HEK293 (cell line): ENCODE results near the gene LNP1.

Experiments used
- CTCF ChIP-seq: fragments of 450-650 bp; formaldehyde crosslinking; IDR thresholded peaks from 2 replicates; pipeline ENCODE4 v1.5.1; 2016; ENCODE audit warnings: missing biosample characterization, missing genetic modification characterization
- MZF1 ChIP-seq: fragments of 450-650 bp; formaldehyde crosslinking; IDR thresholded peaks from 2 replicates; pipeline ENCODE4 v1.5.1; 2017; ENCODE audit warnings: missing biosample characterization, missing genetic modification characterization, borderline replicate concordance
- REST ChIP-seq: fragments of 450-650 bp; formaldehyde crosslinking; IDR thresholded peaks from 2 replicates; pipeline ENCODE4 v1.5.1; 2016; ENCODE audit warnings: missing biosample characterization, missing genetic modification characterization
- SETDB1 ChIP-seq: IDR thresholded peaks from one replicate; pipeline ENCODE4 v1.6.1; 2017; ENCODE audit warnings: mild to moderate bottlenecking, low read length, moderate library complexity, mixed read lengths; ENCODE audit not compliant: insufficient read length
- ZBTB10 ChIP-seq: fragments of 450-650 bp; formaldehyde crosslinking; IDR thresholded peaks from 2 replicates; pipeline ENCODE4 v1.5.1; 2016; ENCODE audit warnings: missing biosample characterization, missing genetic modification characterization
- ZNF19 ChIP-seq: fragments of 450-650 bp; formaldehyde crosslinking; IDR thresholded peaks from 2 replicates; pipeline ENCODE4; 2016; ENCODE audit warnings: missing biosample characterization, missing genetic modification characterization, low read depth
- ZNF530 ChIP-seq: fragments of 450-650 bp; formaldehyde crosslinking; IDR thresholded peaks from 2 replicates; pipeline ENCODE4 v1.5.1; 2016; ENCODE audit warnings: low read depth, missing biosample characterization, missing genetic modification characterization
- ZNF558 ChIP-seq: fragments of 450-650 bp; formaldehyde crosslinking; IDR thresholded peaks from 2 replicates; pipeline ENCODE4 v1.5.1; 2016; ENCODE audit warnings: missing biosample characterization, missing genetic modification characterization
- ZNF76 ChIP-seq: fragments of 450-650 bp; formaldehyde crosslinking; IDR thresholded peaks from 2 replicates; pipeline ENCODE4; 2016; ENCODE audit warnings: low read depth, missing biosample characterization, missing genetic modification characterization, borderline replicate concordance

GRCh38 chr3:100482176-100482575 is 80.8 kb downstream of the LNP1 start:
- TF ChIP-seq ZNF530 (tag by site-specific recombination) (no peak), ZNF76 (tag by site-specific recombination) (no peak), ZBTB10 (tag by site-specific recombination) (no peak), CTCF (tag by site-specific recombination) (no peak), ZNF558 (tag by site-specific recombination) (no peak), ZNF19 (tag by site-specific recombination) (no peak), SETDB1 (no peak), REST (tag by site-specific recombination) (no peak), MZF1 (tag by site-specific recombination) (no peak)
